Central memory CD8-positive, alpha-beta T cell (primary cell): ENCODE data around the gene CS.
"Not testable (repeated sequence)": the region's sequence is repeated elsewhere in the genome, so short reads cannot be mapped to it uniquely, and the experiment has no call there.

Experiments used
- ATAC-seq: fragments of 150-1000 bp; cut with Tn5 transposase; replicated peaks from 2 replicates; pipeline ENCODE4 v1.10.0; 2022; ENCODE audit warnings: mild to moderate bottlenecking, moderate FRiP score, moderate number of reproducible peaks; ENCODE audit not compliant: poor library complexity, severe bottlenecking; ENCODE audit errors: extremely low read depth
- DNase-seq, 2 donors: peaks; one replicate each; pipeline ENCODE4 v3.0.0; 2021; ENCODE audit warnings: low spot score in 2 of 2
- H3K27ac Mint-ChIP-seq: one replicate; pipeline ENCODE4 v1.8.0; 2022; ENCODE audit warnings: low read depth, mild to moderate bottlenecking, moderate library complexity, mixed read lengths
- H3K27me3 Mint-ChIP-seq: one replicate; pipeline ENCODE4 v1.8.0; 2022; ENCODE audit warnings: mixed read lengths
- H3K36me3 Mint-ChIP-seq: one replicate; pipeline ENCODE4 v1.8.0; 2022; ENCODE audit warnings: mild to moderate bottlenecking, moderate library complexity, mixed read lengths; ENCODE audit not compliant: insufficient read depth
- H3K4me1 Mint-ChIP-seq: one replicate; pipeline ENCODE4 v1.8.0; 2022; ENCODE audit warnings: mixed read lengths
- H3K4me3 Mint-ChIP-seq: one replicate; pipeline ENCODE4 v1.8.0; 2022; ENCODE audit warnings: mild to moderate bottlenecking, moderate library complexity, mixed read lengths
- H3K9me3 Mint-ChIP-seq: one replicate; pipeline ENCODE4 v1.8.0; 2022; ENCODE audit warnings: mixed read lengths

The CS gene

GRCh38 chr12:56286044-56286830 lies 13.9 kb downstream of the CS start:
- Mint-ChIP-seq H3K9me3 (no peaks in the 10 kb centered on the region), H3K27me3 (no peaks in the 10 kb centered on the region), H3K4me1 (peaks cover 3% of the 10 kb centered on the region), H3K36me3 (peaks cover 52% of the 10 kb centered on the region), H3K4me3 (no peak overlapping the region), H3K27ac (no peak overlapping the region)
- ATAC-seq (no peak), DNase-seq (no peak)

GRCh38 chr12:56284263-56284662 lies 15.9 kb downstream of the CS start:
- not testable (repeated sequence) for H3K27ac Mint-ChIP-seq

GRCh38 chr12:56282579-56282978 lies 17.6 kb downstream of the CS start:
- no peak overlapping the region for H3K4me3 Mint-ChIP-seq
- DNase-seq = no peak
- peaks cover 75% of the 10 kb centered on the region for H3K36me3 Mint-ChIP-seq
- H3K9me3 Mint-ChIP-seq = no peaks in the 10 kb centered on the region
- H3K27ac Mint-ChIP-seq = peak overlapping the region; percentile 20
- H3K4me1 Mint-ChIP-seq = no peaks in the 10 kb centered on the region
- ATAC-seq = no peak
- H3K27me3 Mint-ChIP-seq = no peaks in the 10 kb centered on the region

More at GRCh38 chr12:56284263-56284662, 15.9 kb downstream of the CS start:
- not testable (repeated sequence) for H3K27me3 Mint-ChIP-seq, H3K4me3 Mint-ChIP-seq, ATAC-seq, H3K4me1 Mint-ChIP-seq, DNase-seq, H3K9me3 Mint-ChIP-seq
- peaks cover 64% of the 10 kb centered on the region for H3K36me3 Mint-ChIP-seq

GRCh38 chr12:56282030-56282429 lies 18.1 kb downstream of the CS start:
- no peak for DNase-seq
- Mint-ChIP-seq H3K9me3 (no peaks in the 10 kb centered on the region), H3K27me3 (no peaks in the 10 kb centered on the region), H3K36me3 (peaks cover 79% of the 10 kb centered on the region), H3K4me3 (no peak overlapping the region), H3K27ac (no peak overlapping the region), H3K4me1 (no peaks in the 10 kb centered on the region)
- no peak for ATAC-seq

- no peak overlapping the region for H3K27ac Mint-ChIP-seq
- no peaks in the 10 kb centered on the region for H3K4me1 Mint-ChIP-seq
- ATAC-seq (no peak), DNase-seq (no peak)
- H3K9me3 Mint-ChIP-seq = no peaks in the 10 kb centered on the region
- no peak overlapping the region for H3K4me3 Mint-ChIP-seq
- H3K27me3 Mint-ChIP-seq = no peaks in the 10 kb centered on the region
- peaks cover 83% of the 10 kb centered on the region for H3K36me3 Mint-ChIP-seq
These were observed 19.3 kb downstream of the CS start for GRCh38 chr12:56280849-56281248.

GRCh38 chr12:56278905-56279304 lies 21.2 kb downstream of the CS start:
- H3K4me3 Mint-ChIP-seq = no peak overlapping the region
- ATAC-seq = no peak
- no peaks in the 10 kb centered on the region for H3K4me1 Mint-ChIP-seq
- DNase-seq = no peak
- H3K27me3 Mint-ChIP-seq = no peaks in the 10 kb centered on the region
- no peak overlapping the region for H3K27ac Mint-ChIP-seq
- H3K9me3 Mint-ChIP-seq = no peaks in the 10 kb centered on the region
- H3K36me3 Mint-ChIP-seq = peaks cover 88% of the 10 kb centered on the region

GRCh38 chr12:56274299-56274698 lies 25.8 kb downstream of the CS start:
- Mint-ChIP-seq H3K4me1 (no peaks in the 10 kb centered on the region), H3K4me3 (no peak overlapping the region), H3K9me3 (no peaks in the 10 kb centered on the region), H3K27me3 (no peaks in the 10 kb centered on the region), H3K36me3 (peaks cover 68% of the 10 kb centered on the region), H3K27ac (no peak overlapping the region)
- DNase-seq (no peak), ATAC-seq (no peak)

GRCh38 chr12:56272468-56272867 lies 27.7 kb downstream of the CS start:
- H3K27me3 Mint-ChIP-seq, DNase-seq, H3K4me1 Mint-ChIP-seq, H3K4me3 Mint-ChIP-seq, ATAC-seq, H3K9me3 Mint-ChIP-seq: not testable (repeated sequence)
- Mint-ChIP-seq H3K36me3 (peaks cover 59% of the 10 kb centered on the region), H3K27ac (peak overlapping the region; percentile 13)

GRCh38 chr12:56271031-56271430 lies 29.1 kb downstream of the CS start:
- Mint-ChIP-seq H3K27me3 (no peaks in the 10 kb centered on the region), H3K4me3 (no peak overlapping the region), H3K9me3 (no peaks in the 10 kb centered on the region), H3K27ac (no peak overlapping the region), H3K4me1 (peaks cover 21% of the 10 kb centered on the region), H3K36me3 (peaks cover 56% of the 10 kb centered on the region)
- ATAC-seq = no peak
- DNase-seq = no peak

GRCh38 chr12:56267443-56268071 lies 32.6 kb downstream of the CS start:
- Mint-ChIP-seq H3K27me3 (no peaks in the 10 kb centered on the region), H3K36me3 (peaks cover 26% of the 10 kb centered on the region), H3K4me3 (peak overlapping the region; percentile 94), H3K9me3 (no peaks in the 10 kb centered on the region), H3K4me1 (peaks cover 21% of the 10 kb centered on the region), H3K27ac (peak overlapping the region; percentile 96)
- DNase-seq (no peak), ATAC-seq (no peak)

GRCh38 chr12:56266693-56267442 lies 33.3 kb downstream of the CS start, which contains the start of gene COQ10A:
TSS of gene COQ10A (plus strand) at chr12:56266942. CDS start at chr12:56267119, 177 bp downstream.
- H3K4me1 Mint-ChIP-seq = peaks cover 21% of the 10 kb centered on the region

GRCh38 chr12:56266068-56266692 lies 34.0 kb downstream of the CS start:
- Mint-ChIP-seq H3K36me3 (peaks cover 20% of the 10 kb centered on the region), H3K27ac (peak overlapping the region; percentile 96), H3K4me3 (peak overlapping the region; percentile 94), H3K4me1 (peaks cover 21% of the 10 kb centered on the region)
- ATAC-seq, H3K27me3 Mint-ChIP-seq, H3K9me3 Mint-ChIP-seq, DNase-seq: not testable (repeated sequence)

More at GRCh38 chr12:56266693-56267442, 33.3 kb downstream of the CS start, which contains the start of gene COQ10A:
- DNase-seq = peak; percentile 85 to 86
- no peaks in the 10 kb centered on the region for H3K9me3 Mint-ChIP-seq
- peaks cover 24% of the 10 kb centered on the region for H3K36me3 Mint-ChIP-seq
- peak within 1 kb of the TSS; percentile 94 for H3K4me3 Mint-ChIP-seq
- ATAC-seq = peak; percentile 93
- H3K27ac Mint-ChIP-seq = peak within 1 kb of the TSS; percentile 96
- no peaks in the 10 kb centered on the region for H3K27me3 Mint-ChIP-seq
